HG03045 (cell line): ENCODE results near the gene OR2V2.
"Not testable (repeated sequence)": the region's sequence is repeated elsewhere in the genome, so short reads cannot be mapped to it uniquely, and the experiment has no call there.

Experiments used
- ATAC-seq: cut with Tn5 transposase; IDR thresholded peaks from one replicate; pipeline ENCODE4 v1.9.1; 2021; ENCODE audit warnings: mild to moderate bottlenecking, moderate library complexity; ENCODE audit not compliant: unreplicated experiment

Gene OR2V2

DNA sequence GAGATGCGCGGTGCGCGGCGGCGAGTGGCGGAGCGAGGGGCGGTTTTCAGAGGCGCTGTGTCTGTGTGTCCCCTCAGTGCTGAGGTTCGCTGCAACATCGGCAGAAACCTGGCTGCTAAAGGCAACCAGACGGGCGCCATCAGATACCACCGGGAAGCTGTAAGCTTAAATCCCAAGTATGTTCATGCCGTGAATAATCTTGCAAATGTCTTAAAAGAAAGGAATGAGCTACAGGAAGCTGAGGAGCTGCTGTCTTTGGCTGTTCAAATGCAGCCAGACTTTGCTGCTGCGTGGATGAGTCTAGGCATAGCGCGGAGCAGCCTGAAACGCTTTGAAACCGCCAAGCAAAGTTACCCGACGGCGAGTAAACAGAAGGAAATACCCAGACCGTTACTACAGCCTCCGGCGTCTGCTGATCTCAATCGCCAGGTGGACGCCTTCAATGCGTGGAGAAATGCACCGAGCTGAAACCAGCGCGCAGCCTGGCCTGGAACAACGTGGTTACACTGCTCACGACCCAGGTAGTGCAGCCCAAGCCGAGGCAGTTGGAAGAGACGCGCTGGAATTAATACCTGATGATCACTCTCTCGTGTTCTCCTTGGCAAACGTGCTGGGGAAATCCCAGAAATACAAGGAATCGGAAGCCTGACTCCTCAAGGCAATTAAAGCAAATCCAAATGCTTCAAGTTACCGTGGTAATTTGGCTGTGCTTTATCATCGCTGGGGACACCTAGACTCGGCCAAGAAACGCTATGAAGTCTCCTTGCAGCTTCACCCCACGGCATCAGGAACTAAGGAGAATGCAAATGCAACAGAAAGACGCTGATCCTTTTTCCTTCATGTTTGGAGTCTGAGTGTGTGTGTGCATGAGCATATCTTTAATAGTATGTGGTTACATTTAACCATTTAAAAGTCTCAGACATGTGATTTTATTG is 32.3 kb upstream of the OR2V2 start:
- no peak for ATAC-seq

DNA sequence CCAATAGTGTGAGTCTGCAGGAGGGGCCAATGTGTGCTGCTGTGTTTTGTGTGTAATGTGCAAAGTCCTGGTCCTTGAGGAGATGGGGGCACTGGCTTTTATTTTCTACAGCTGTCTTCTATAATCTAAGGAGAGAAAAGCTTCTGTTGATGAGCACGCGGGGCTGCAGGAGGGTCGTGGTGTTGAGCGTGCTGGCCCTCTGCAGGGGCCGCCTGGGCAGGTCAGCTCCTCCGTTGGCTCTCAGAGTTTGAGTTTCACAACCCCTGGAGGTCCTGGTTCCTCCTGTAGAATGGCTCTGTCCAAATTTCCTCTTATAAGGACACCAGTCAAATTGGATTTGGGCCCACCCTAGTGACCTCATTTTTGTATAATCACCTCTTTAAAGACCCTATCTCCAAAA is 29.0 kb upstream of the OR2V2 start:
- ATAC-seq: no peak

DNA sequence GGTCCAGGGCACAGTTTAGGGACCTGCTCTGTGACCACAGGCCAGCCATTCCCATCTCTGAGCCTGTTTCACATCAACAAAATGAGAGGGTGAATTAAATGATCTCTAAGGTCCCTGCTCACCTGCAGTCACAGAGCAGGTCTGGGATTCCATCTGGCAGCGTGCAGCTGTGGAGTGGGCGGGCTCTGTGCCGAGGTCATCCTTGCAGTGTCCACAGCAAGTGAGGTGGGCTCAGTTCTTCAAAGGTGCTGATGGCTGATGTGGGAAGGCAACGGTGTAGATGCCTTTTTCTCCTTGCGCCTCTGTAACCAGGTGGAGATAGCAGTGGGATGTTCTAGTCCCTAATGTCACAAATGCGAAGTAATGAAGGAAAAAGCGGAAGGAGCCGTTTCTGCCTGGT is 28.3 kb upstream of the OR2V2 start:
- ATAC-seq: no peak

DNA sequence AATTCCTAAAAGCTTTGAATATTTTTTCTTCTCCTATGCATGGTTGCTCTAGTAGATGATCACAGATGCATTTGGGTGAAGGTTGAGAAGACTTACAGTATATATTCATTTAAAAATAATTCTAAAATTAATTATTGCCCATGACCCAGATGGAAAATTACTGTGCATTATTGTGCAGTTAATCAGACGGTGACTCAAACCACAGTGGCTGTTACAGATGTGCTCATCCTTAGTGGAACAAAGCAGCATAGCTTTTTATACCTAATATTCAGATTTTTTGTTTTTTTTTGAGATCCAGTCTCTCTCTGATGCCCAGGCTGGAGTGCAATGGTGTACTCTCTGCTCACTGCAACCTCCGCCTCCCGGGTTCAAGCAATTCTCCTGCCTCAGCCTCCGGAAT is 27.1 kb upstream of the OR2V2 start:
- no peak for ATAC-seq

DNA sequence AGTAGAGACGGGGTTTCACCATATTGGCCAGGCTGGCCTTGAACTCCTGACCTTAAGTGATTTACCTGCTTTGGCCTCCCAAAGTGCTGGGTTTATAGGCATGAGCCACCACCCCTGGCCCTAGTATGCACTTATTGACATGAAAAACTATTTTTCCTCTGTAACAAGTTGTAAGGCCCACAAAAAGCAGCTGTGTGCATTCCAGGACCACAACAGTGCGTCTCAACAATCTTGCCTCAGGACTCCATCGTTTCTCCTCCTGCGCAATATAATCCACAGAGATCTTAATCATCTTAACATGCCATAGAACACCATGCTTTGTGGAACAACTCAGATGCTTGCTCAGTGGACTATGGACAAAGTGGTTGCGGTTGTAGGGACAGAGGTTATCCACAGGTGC is 26.6 kb upstream of the OR2V2 start:
- ATAC-seq: no peak

DNA sequence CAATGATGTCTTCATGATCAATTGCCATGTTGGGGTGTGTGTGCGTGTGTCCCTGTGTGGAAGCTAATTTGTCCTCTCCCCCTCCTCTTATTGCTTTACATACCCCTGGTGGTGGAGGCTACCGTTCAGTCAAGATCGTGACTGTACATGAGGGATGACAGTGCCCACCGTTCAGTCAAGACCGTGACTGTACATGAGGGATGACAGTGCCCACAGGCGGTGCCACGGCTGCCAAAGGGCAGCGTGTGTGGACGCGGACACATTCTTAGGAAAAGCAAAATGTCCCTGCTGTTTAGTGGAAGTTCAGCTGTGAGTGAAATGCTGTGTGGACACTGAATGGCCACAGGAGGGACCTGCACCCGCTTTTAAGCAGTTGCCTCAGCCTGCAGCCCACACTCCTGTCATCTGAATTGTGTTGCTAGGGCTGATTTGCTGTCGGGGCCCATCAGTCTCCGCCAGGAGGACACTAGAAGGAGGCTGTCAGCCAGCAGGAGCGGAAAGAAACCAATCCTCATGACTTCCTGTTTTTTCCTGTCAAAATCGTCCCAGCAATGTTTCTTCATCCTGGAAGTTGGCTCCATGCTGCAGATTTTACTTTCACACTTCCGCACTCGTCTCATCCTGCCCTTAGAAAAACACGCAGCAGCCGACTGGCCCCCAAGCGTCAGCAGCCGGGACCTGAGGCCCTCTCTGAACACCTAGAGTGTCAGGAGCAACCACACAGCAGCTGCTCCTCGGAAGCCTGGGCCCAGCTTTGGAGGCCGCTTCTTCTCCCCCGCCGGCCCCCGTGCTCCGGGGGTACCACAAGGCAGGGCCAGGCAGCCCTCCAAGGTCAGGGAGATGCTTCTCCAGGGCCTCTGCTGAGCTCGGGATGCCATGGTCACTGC is 25.5 kb upstream of the OR2V2 start:
- ATAC-seq: no peak

DNA sequence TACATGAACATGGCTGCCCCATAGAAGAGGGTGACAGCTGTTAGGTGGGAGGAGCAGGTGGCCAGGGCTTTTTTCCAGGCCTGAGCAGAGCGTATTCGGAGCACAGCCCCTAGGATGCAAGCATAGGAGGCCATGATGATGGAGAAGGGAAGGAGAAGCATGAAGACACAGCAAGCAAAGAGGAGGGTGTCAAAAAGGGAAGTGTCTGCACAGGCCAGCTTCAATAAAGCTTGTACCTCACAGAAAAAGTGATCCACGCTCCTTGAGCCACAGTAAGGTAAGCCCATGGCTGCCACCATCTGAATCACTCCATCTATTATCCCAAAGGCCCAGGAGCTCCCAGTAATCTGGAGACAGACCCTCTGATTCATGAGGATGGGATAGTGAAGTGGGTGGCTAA is 22.9 kb upstream of the OR2V2 start:
- no peak for ATAC-seq

DNA sequence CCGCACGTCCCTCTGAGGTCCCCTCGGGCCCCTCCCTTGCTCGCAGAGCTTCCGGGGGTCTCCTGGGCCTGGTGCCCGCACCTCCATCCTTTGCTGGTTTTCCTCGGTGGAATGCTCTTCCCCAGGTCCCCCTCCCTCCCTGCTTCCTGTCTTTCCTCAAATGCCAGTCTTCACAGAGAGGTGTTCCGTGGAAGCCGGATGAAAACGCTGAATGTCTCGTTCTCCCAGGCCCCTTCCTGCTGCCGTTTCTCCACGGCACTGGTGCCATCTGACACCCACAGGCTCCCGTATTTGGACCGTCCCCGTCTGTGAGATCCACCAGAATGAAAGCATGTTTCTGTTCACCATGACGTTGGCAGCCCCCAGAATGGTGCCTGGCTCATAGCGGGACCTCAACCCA is 20.5 kb upstream of the OR2V2 start:
- ATAC-seq: no peak

DNA sequence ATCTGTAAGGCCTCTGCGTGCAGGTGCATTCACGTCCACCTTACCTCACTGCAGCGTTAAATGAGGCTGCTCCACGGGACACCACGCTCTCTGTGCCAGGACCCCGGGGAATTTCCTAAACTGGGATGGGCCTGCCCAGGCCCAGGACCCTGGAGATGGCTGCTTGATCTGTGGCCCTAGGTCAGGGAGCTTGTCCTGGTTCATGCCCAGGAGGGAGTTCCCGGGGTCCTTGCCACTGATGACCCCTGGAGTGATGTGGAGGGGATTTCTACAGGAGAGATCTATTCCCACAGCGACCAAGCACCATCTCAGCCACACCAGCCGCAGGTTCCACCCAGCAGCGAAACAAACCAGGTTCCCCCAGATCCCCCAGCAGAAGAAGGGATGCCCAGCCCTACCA is 19.9 kb upstream of the OR2V2 start:
- no peak for ATAC-seq

DNA sequence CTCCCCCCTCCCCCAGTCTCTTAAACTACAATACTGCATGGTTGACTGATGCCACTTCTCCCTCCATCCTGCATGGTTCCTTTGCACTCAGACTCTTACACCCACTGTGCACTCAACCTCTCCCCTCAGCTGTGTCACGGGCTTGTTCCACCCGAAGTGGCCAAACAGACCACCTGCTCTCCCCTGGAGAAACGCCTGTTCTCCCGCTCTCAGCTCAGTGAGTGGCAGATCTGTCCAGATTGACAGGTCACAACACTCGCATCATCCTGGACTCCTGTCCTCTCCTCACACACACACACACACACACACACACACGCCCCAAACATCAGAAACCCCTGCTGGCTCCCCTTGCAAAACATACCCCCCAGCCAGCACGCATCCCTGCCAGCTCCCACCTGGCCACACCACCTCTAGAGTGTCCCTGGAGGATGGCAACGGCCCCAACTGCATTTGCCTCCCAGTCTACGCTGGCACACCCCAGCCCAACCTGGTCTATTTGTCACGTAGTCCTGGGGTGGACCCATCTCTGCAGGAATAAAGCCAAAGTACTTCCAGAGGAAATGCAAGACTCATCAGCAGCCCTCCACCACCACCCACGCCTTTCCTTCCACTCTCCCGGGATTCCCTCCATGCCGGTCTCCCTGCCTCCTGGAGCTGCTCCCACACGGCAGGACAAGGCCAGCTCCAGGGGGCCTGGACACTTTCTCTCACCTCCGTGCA is 19.3 kb upstream of the OR2V2 start:
- no peak for ATAC-seq

DNA sequence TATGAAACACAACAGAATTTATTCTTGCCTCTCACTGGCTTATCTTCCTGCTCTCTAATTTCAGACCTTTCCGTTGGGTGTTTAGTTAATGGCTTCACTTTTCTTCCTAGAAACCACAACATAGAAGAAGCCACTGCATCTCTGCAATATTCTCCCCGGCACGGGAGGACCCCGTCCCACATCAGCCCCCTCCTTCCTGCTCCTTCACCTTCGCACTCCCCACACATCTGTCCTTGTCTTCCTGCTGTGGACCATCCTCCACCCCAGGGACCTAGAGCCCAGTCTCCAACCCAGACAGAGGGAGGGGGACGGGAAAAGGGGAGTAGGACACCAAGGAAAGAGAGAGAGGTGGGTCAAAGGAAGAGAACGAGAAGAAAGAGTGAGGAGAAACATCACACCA is 17.8 kb upstream of the OR2V2 start:
- no peak for ATAC-seq

DNA sequence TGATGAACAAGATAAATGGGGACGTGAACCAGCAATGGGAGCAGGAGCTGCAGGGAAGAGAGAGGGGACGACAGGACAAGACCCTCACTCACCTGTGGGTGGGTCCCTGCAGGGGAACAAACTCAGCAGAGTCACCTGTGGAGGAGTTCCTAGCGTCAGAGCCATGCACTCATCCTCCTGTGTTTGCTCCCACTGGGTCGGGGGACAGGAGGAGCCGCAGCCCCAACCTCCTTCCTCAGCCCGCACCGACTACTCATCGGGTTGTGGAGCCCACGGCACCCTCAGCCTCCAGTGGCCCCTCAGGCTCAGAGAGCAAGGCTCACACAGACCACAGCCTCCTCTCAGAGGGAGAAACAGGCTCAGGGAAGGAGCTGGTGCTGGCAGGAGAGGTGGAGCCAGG is 17.3 kb upstream of the OR2V2 start:
- not testable (repeated sequence) for ATAC-seq

DNA sequence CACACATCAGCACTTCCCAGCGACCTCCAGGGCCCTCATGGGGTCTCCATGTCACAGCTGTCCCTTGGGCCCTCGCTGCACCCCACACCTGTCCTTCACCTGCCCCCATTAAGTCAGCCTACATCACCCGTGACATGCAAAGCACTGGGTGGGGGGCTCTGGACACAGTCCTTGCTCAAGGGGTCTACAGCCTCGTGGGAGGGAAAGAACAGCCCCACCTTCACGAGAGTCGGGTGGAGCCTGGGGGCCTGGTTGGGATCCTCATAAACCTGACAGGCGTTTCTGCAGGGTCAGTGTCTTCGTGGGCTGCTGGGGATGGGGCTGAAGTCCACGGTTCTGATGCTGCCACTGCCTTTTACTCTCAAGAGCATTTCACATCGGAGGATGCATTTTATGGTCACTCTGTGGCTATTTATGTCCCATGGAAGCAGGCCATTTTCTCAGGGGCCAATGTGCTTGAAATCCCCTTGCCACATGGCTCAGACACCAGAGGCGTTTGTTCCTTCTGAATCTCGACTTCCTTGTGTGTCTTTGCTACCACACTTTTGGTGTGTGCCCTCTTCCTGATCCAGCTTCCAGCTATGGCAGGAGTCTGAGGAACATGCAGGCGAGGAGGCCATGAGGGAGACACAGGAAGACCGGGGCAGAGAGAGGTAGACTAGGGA is 16.4 kb upstream of the OR2V2 start, which contains the start of gene OR2V1:
Gene OR2V1 (minus strand): TSS at position 338 of the 665 bp plus-strand sequence. CDS start 5,865 bp downstream, outside the sequence.
- no peak for ATAC-seq

DNA sequence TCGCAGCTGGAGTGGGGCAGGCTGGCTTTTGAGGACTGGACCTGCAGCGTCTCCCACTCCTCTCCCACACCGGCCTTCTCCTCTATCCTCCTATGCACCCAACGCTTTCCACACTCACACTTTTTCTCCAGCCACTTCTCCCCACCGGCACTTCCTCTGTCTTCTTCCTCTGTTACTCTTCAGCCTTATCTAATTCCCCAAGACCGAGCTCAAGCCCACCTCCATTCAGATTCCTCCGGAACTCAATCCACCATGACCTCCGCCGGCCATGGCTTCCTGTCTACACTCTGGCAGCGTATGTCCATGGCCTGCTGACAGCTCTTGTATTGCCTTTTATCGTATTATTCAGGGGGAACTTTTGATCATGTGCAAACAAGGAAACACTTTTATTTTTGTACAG is 15.9 kb upstream of the OR2V2 start:
- ATAC-seq: no peak

DNA sequence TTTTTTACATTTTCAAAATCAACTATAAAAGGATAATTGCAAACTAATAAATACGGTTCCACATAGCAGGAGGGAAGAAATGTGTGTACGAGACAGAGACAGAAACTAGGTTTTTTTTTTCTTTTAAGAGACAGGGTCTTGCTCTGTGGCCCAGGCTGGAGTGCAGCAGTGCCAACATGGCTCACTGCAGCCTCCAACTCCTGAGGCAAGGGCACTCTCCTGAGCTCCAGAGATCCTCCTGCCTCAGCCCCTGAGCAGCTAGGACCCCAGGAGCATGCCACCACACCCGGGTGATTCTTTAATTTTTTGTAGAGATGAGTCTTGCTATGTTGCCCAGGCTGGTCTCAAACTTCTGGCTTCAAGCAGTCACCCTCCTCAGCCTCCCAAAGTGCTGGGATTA is 14.3 kb upstream of the OR2V2 start:
- no peak for ATAC-seq

DNA sequence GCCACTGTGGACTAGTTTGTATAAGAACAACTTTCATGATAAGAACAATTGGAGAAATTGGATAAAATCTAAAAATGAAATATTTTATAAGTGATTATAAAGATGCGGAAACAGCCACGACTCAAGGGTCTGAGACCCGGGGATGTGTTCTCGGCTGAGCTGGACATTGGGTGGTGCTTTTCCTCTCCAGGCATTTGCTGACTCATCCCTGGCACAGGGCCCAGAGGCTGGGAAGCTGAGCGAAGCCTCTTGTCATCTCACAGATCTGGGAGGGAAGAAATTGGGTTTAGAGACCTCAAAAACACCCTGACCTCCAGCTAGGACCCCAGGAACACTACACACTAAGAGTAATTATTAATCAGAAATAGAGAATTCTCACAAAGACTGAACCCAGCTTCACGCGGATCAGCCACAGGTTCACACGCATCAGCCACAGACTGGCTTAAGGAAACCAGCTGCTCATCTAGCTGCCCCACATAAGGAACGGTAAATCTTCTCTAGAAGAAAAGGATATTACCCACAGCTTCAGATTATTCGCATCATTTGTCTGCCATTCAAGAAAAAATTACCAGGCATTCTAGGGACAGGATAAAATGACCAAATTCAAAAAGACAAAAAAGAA is 13.7 kb upstream of the OR2V2 start:
- no peak for ATAC-seq

DNA sequence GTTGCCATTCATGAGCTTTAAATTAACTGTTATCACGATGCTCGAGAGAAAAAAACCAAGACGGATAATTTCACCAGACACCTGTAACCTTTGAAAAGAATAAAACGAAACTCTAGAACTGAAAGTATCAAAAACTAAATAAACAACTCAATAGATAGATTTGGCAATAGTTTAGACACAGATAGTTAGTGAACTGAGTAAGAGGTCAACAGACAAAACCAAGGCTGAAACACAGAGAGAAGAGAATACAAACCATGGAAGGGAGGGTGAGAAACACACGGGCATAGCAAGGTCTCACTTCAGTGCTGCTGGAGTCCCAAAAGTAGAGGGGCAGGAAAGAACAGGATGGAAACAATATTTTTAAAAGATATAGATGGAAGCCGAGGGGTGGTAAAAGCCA is 13.1 kb upstream of the OR2V2 start:
- no peak for ATAC-seq

DNA sequence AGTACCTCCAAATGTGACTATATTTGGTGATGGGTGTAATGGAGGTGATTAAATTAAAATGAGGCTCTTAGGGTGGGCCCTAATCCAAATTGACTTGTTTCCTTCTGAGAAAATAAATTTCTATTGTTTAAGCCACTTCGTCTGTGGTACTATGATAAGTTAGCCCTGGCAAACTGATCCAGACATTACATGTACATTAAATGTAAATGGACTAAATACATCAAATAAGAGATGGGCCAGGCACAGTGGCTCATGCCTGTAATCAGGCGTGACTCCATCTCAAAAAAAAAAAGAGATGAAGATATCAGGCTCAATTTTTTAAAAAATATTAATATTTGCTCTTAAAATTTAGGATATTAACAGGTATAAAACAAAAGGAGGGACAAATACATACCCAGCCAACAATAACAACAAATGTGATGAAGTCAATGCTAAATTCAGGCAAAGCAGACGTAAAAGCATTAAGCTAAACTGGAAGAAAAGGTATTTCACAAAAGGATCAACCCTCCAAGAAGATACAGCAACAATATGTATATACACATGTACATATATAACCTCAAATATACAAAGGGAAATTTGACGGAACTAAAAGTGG is 10.9 kb upstream of the OR2V2 start:
- no peak for ATAC-seq

DNA sequence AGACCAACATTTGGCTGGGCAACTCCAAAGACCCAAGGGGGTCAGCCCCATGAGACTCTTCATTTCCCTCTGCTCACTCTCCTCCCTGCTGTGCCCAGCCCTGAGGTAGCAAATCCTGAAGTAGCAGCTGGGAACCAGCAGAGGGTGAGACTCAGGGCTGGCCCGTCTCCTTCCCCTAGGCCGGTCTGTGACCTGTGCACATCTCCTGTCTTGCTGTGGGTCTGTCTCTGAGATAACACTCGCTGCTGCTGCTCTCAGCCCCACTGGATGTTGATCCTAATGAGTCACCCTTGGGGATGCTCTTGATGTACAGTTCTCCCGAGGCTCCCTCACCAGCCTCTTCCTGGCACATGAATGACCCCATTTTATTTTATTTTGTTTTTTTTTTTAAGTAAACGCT is 9.1 kb upstream of the OR2V2 start:
- ATAC-seq: no peak

DNA sequence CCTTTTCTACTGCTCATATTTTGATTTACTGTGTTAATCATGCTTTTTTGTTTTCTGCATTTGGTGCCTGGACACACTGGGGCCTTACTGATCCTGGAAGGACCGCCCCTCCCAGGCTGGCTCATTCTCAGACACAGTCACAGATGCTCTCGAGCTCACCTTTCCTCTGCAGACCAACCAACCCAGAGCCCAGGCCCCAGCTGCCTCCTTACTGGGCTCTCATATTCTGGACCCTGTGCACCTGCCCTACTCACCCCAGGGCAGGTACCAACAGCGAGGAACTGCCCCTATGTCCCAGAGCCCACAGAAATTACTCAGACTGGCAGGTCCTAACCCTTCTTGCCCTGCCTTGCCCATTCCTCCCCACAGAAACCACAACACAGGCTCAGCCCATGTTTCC is 6.6 kb upstream of the OR2V2 start:
- no peak for ATAC-seq
